ENCODE data around the gene PLCL2.

PLCL2 gene

GRCh38 chr3:16913264-16913580 is 28.5 kb downstream of the PLCL2 start:
- in situ Hi-C loops (cut with MboI; ENCODE audit: low sequenced_read_pairs): no loop called here

- in situ Hi-C loops (cut with MboI; ENCODE audit: low sequenced_read_pairs): no loop called here
Observed at GRCh38 chr3:16916840-16917239, 32.1 kb downstream of the PLCL2 start.

- in situ Hi-C loops (cut with MboI; ENCODE audit: low sequenced_read_pairs): no loop called here
Observed at GRCh38 chr3:16917256-16917935, 32.6 kb downstream of the PLCL2 start.

- in situ Hi-C loops (cut with MboI; ENCODE audit: low sequenced_read_pairs): no loop called here
Observed at GRCh38 chr3:16917980-16918682, 33.4 kb downstream of the PLCL2 start.

- in situ Hi-C loops (cut with MboI; ENCODE audit: low sequenced_read_pairs): no loop called here
Observed at GRCh38 chr3:16918683-16919025, 33.9 kb downstream of the PLCL2 start.

GRCh38 chr3:16923112-16923511 is 38.4 kb downstream of the PLCL2 start:
- in situ Hi-C loops (cut with MboI; ENCODE audit: low sequenced_read_pairs): no loop called here

- in situ Hi-C loops (cut with MboI; ENCODE audit: low sequenced_read_pairs): no loop called here
Observed at GRCh38 chr3:16927485-16927884, 42.7 kb downstream of the PLCL2 start.

GRCh38 chr3:16928386-16929132 is 43.8 kb downstream of the PLCL2 start:
- in situ Hi-C loops (cut with MboI; ENCODE audit: low sequenced_read_pairs): no loop called here

- in situ Hi-C loops (cut with MboI; ENCODE audit: low sequenced_read_pairs): no loop called here
Observed at GRCh38 chr3:16929311-16929710, 44.6 kb downstream of the PLCL2 start.

GRCh38 chr3:16932877-16933276 is 48.1 kb downstream of the PLCL2 start:
- in situ Hi-C loops (cut with MboI; ENCODE audit: low sequenced_read_pairs): no loop called here

- in situ Hi-C loops (cut with MboI; ENCODE audit: low sequenced_read_pairs): no loop called here
Observed at GRCh38 chr3:16935781-16936180, 51.0 kb downstream of the PLCL2 start.

- in situ Hi-C loops (cut with MboI; ENCODE audit: low sequenced_read_pairs): no loop called here
Observed at GRCh38 chr3:16936233-16936632, 51.5 kb downstream of the PLCL2 start.

GRCh38 chr3:16936676-16937230 is 52.0 kb downstream of the PLCL2 start:
- in situ Hi-C loops (cut with MboI; ENCODE audit: low sequenced_read_pairs): no loop called here

GRCh38 chr3:16937326-16937845 is 52.6 kb downstream of the PLCL2 start:
- in situ Hi-C loops (cut with MboI; ENCODE audit: low sequenced_read_pairs): no loop called here

- in situ Hi-C loops (cut with MboI; ENCODE audit: low sequenced_read_pairs): no loop called here
Observed at GRCh38 chr3:16940769-16941700, 56.3 kb downstream of the PLCL2 start.

GRCh38 chr3:16942955-16943354 is 58.2 kb downstream of the PLCL2 start:
- in situ Hi-C loops (cut with MboI; ENCODE audit: low sequenced_read_pairs): no loop called here

GRCh38 chr3:16943857-16944256 is 59.1 kb downstream of the PLCL2 start:
- in situ Hi-C loops (cut with MboI; ENCODE audit: low sequenced_read_pairs): no loop called here

- in situ Hi-C loops (cut with MboI; ENCODE audit: low sequenced_read_pairs): no loop called here
Observed at GRCh38 chr3:16944356-16944755, 59.6 kb downstream of the PLCL2 start.

GRCh38 chr3:16945330-16945729 is 60.6 kb downstream of the PLCL2 start:
- in situ Hi-C loops (cut with MboI; ENCODE audit: low sequenced_read_pairs): no loop called here

GRCh38 chr3:16950282-16950681 is 65.5 kb downstream of the PLCL2 start:
- in situ Hi-C loops (cut with MboI; ENCODE audit: low sequenced_read_pairs): no loop called here

GRCh38 chr3:16950845-16951244 is 66.1 kb downstream of the PLCL2 start:
- in situ Hi-C loops (cut with MboI; ENCODE audit: low sequenced_read_pairs): no loop called here

All from hTERT RPE-1 (cell line).